GM04503 (cell line): ENCODE data around the gene GSK3A.
A peak's percentile ranks its signal among the peaks of the same experiment; 100 is the strongest.
"Not testable (repeated sequence)": the region's sequence is repeated elsewhere in the genome, so short reads cannot be mapped to it uniquely, and the experiment has no call there.

Experiments used
- DNase-seq: peaks from one replicate; pipeline ENCODE4 v3.0.0-alpha.2; 2012; ENCODE audit warnings: low read depth

GSK3A gene

DNA sequence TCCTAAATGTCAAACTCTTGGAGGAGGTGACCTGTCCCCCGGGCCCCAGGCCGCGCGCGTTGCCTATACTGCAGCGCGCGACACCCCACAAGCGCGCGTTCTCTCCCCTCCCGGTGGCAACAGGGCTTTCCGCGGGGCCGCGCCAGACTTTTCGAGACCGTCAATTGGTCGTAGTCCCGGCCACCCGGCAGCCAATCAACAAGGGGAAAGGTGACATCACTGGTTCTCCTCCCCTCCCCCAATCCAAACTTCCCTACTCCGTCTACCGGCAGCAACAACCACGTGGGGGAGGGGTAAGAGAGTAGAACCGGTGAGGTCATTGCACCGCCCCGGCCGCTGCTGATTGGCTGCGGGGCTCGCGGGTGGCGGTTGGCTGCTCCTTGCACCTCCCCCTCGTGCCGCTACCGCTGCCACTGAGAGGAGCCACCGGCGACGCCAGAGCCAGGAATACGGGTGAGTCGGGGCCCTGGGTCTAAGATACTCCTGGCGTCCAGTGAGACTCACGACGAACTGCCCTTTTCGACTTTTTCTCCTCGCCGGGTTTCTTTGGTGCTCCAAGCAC lies 25.8 kb upstream of the GSK3A start:
- peak; percentile 94 for DNase-seq

DNA sequence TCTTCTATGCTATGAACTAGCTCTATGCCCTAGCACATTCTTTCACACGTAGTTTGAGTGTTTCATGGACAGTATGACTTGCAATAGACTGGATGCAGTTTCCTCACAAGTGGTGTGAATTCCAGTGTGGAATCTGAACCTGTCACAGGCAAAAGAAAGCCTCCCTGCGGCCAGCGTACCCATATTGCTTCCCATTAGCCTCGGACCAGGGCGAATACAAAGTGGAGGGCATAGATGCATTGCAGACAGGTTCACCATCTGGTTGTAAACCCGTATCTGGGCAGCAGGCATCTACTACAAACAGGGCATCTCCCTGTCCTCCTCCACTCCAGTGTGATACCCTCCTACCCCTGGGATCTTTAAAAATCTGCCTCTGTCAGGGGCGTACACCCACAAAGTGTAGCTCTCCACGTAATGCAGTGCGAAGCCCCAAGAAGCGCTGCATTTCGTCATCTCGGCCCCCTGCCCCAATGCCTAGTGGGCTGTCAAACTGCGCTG lies 25.3 kb upstream of the GSK3A start:
- DNase-seq, result no peak

DNA sequence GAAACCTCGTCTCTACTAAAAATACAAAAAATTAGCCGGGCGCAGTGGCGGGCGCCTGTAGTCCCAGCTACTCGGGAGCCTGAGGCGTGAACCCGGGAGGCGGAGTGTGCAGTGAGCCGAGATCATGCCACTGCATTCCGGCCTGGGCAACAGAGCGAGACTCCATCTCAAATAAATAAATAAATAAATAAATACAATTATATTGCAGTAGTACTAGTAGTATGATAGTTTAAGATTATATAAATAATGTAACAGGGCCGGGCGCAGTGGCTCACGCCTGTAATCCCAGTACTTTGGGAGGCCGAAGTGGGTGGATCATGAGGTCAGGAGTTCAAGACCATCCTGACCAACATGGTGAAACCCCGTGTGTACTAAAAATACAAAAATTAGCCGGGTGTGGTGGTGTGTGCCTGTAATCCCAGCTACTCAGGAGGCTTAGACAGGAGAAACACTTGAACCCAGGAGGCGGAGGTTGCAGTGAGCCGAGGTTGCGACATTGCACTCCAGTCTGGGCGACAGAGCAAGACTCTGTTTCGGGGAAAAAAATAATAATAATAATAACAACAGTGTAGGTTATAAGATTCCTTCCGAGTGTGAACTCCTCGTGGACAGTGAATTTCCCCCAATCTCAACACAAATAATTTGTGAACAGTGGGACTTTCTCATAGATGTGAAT lies 24.7 kb upstream of the GSK3A start:
- DNase-seq, result not testable (repeated sequence)

DNA sequence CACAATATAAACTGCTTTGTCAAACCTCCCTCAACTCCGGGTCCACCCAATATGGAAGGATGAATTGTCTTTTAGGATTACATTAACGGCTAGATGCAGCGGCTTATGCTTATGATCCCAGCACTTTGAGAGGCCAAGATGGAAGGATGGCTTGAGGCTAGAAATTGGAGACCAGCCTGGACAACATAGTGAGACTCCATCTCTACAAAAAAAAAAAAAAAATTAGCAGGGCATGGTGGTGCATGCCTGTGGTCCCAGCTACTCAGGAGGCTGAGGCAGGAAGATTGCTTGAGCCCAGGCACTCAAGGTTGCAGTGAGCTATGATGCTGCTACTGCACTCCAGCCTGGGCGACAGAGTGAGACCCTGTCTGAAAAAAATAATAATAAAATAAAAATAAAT lies 23.7 kb upstream of the GSK3A start:
- DNase-seq, result not testable (repeated sequence)

DNA sequence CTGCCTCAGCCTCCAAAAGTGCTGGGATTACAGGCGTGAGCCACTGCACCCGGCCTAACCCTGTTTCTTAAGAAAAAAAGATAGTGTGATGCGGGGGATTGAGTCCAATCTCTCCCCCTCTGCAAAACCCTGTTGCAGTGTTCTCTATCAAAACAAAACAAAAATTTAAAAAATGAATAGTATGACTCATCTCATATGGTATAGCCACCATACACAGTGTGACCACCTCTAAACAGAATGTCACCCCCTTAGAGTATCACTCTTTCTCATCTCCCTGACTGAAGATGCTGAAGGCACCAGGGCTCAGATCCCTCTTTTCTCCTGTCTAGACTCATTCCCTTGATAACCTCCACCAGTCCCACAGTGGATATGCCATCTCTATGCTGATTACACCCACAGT lies 19.4 kb upstream of the GSK3A start:
- no peak for DNase-seq

DNA sequence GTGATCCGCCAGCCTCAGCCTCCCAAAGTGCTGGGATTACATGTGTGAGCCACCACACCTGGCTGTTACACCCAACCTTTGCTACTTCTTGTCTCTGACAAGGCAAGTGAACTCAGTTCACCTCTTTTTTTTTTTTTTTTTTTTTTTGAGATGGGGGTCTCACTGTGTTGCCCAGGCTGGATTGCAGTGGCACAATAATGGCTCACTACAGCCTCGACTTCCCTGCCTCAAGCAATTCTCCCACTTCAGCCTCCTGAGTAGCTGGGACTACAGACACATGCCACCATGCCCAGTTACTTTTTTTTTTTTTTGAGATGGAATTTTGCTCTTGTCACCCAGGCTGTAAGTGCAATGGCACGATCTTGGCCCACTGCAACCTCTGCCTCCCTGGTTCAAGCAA lies 15.4 kb upstream of the GSK3A start:
- not testable (repeated sequence) for DNase-seq

DNA sequence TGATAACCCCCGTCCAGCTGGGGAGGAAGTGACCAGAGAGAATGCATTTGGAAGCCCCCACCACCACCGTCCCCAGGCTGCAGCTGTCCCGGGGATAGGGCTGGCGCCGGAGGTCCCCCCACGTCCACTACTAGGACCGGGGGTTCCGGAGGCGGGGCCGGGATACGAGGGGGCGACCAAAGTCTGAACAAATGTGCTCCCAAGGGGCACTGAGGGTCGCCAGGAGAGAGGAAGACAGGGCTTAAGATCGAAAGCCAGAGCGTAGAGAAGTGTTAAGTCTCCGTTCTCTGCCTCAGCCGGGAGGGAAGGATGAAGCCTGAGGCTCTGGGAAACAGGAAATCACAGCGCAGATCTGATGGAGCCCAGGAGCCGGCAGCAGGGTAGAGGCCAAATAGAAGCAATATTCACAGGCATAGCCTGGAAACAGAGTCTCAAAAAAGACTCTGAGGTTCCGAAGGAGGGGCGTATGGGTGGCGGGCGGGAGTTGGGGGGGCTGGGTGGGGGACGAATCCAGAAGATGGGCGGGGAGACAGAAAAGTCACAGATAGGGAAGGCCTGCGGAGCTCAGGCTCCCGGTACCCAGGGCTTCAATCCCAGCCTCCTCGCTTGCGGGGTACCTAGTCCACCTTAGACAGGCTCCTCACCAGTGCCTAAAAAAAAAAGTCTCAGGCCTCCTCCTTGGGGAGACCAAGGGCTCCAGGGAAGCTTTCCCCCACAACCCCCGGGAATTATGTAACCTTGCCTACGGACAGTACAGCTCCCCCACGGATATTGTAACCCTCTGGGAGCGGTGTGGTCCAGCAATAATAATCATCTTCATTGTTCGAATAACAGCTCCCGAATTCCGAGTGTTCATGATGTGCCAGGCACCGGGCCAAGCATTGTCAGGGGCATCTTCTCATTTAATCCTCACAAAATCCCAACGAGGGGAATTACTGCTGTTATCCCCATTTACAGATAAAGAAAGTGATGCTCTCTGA lies 13.7 kb upstream of the GSK3A start:
- no peak for DNase-seq

DNA sequence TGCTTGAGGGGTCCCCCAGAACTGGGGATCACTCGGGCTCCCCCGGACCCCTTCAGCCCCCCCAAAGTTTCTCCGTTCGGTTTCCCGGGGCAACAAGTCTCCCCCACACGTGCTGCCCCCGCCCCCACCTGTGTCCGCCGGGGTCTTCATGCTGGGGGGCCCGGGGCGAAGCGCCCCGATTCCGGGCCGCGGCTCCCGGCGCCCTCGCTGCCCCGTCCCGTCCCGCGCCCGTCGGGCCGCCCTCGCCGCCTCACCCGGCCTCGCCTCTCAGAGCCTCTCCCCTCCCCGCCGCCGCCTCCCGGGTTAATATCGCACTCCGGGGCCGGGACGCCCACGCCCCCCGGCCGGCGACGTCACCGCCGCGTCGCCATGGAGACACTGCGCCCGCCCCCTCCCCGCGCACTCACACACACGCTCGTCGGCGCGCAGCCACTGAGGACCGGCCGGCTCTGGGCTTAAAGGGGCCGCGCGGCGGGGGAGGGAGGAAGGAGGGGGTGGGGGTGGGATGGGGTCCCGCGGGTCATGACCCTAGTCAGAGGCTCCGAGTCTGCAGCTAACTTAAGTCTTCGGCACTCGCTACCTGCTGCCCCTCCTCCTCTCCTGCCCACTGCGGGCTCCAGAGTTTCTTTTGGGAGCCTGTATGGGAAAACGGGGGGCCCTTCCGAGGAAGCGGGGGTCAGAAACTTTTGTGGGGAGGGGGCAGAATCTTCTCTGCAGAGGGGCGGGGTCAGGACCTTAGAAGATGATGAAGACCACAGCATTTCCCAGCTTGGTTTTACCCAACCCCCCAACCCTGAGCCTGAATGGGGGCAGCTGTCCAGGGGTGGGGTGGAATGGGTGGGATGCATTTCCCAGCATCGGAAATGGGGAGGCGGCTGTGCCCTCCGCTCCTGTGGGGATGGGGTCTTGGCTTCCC lies 12.7 kb upstream of the GSK3A start, which contains the start of gene ERF:
TSS of gene ERF (minus strand) at position 279 of the 916 bp plus-strand sequence. CDS start at position 150, 129 bp downstream.
- DNase-seq, result no peak

DNA sequence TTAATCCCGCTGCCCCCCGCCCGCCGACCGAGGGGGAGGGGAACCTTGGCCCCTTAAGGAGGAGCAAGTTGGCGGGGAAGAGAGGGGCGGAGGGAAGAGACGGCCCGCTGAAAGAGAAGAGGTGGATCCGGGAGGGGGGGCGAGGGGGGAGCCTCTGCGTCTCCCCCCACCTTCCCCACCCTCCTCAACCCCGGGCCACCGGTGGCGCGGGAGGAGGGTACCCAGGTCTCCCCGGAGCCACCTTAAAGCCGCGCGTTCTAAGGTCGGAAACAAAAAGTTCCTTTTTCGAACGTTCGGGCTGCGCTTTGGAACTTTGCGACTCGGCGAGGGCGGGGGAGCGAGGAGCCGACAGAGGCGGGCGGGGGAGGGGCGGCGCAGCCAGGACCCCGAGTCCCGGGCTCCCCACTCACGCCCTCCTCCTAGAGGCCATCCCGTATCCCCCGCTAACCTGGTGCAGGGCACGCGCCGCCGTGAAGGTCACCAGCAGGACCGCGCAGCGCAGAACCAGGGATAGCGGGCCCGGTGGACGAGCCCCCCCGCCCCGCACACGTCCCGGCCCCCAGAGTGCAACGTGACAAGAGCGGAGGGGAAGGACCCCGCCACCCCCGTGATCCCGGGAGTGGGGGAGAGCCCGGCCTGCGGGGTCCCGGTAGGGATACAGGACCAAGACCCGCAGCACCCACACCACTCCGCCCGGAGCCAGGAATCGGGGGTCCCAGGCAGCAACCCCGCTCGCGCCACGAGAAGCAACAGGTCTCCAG lies 11.9 kb upstream of the GSK3A start:
- no peak for DNase-seq

DNA sequence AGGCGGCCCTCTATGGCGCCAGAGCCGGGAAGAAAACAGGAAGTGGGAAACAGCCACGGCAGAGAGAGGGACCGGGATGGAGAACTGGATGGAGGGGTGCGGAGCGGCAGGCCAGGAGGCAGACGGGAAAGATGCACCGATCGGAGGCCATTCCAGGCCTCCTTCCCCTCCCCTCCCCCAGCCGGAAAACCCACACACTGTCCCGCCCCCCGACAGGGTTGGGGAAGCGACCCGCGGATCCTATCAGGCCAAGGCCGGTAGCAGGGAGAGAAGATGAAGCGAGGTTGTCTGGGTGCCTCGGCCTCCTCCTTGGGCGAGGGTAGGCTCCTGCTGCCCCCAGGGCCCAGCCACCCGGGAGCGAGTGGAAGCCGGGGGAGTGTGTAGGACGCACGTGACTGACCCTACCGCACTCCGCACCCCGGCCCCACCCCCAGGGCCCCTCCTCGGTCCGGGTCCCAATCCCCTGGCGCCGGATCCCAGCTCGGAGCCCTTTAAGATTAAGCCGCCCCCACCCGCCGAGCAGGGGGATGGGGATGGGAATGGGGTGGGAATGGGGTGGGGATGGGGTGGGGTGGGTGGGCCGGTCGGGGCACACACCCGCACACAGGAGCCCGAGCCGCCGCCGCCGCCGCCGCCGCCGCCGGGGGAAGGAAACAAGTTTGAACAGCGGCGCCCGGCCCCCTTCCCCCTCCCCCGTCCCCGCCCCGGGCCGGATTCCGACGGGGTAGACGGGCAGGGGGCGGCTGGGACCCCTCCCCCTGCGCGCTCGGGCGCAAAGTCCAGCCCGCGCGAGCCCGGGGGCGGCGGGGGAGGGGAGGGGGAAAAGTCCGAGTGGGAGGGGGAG lies 11.1 kb upstream of the GSK3A start:
- DNase-seq, result no peak

DNA sequence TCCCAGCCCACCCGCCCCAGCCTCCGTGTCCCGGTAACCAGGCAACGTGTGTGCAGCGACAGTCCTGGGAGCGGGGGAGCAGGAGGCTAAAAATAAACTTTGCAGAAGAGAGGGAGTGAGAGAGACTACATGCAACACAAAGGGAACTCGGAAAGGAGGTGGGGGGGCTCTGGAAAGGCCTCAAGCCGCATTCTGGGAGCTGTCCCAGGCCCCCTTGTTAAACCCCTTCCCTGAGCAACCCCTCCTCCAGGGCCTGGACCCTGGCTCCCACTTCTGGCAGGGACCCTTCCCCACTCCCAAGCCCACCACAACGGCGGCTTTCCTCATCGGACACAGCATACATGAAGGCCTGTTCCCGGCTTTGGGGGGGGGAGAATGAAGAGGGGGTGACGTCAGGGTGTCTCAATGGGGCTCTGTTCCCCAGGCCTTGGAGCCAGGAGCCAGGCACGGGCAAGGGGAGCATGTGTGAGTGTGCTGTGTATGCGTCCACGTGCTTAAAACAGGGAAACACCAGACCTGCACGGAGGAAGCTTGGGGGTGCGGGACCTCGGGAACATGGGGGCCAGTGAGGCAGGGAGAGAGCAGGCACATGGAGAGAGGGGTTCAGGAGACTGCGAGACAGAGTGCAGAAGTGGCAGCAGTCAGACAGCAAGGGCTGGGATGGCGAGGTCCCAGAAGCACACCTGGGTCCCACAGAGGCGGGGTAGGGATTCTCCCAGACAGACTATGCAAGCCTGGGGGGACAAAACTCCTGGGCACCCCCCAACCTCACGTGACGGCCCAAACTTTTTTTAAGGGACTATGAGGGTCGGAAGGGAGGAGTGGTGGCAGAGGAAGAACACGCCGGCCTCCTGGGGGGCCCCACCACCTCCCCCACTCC lies 10.2 kb upstream of the GSK3A start:
- DNase-seq, result no peak

DNA sequence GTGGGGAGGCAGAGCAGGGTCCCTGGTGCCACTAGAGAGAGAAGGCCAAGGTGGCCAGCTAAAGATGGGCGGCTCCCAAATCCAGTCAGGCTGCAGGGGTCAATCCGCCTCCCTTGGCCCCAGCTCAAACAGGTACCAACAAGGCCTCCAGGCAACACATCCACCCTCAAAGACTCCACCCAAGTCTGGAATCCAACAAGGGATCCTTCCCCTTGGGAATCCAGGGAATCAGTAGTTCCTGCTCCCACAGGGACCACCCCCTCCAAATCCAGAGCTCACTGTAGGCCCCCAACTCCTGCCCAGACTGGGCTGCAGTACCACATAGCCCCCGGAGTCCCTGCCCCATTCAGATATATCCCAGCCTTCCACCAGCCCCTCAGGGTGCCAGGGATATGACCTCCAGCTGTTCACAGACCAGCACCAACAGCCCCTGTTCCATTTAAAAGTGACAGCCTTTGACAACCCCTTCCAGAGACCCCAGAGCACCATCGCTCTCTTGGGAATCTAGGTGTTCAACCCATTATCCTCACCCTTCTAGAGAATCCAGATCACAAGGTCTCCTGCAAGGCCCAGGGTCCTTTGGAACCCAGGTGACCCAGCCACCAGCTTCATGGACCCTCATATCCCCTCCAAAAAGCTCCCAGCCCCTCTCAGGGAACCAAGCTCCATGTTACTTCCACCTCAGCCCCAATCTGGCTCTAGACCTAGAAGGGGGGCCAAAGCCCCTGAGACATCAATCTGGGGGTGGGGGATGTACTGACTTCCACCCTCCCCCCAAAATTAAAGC lies 9.4 kb upstream of the GSK3A start:
- DNase-seq, result no peak

DNA sequence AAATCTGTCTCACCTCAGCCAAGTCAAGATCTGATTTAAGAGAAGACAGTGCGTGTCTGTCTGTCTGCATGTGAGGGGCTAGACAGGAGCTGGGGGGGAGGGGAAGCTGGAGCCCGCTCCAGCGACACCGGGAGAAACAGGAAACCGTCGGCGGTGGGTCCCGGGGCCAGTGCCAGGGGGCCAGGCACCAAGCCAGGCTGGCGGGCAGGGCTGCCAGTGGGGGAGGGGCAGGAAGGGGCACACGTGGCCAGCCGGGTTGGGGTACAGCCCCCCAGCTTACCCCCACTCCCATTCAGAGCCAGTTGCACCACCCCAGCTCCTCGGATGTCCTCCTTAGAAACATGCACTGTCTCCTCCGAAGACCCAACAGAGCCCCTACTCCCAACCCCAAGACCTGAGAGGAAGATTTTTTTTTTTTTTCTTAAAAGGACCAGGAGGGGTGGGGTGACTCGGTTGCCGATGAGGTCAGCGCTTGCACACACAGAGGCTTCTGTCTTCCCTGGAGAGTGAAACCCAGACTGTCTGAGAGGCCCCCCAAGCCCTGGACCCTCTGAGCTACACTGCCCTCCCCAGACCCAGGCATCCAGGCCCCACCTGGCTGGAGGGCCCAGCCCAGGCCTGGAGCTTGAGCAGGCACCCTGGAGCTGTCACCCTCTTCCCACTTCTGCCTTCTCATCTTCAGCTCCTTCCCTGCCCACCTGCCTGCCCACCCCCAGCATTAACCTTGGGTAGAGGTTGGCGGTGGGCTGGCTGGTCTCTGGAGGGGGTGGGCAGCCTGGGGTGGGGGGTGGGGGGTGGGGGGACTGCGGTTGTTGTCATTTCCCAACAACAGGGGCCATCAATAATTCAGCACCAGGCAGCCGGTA lies 8.5 kb upstream of the GSK3A start:
- no peak for DNase-seq

DNA sequence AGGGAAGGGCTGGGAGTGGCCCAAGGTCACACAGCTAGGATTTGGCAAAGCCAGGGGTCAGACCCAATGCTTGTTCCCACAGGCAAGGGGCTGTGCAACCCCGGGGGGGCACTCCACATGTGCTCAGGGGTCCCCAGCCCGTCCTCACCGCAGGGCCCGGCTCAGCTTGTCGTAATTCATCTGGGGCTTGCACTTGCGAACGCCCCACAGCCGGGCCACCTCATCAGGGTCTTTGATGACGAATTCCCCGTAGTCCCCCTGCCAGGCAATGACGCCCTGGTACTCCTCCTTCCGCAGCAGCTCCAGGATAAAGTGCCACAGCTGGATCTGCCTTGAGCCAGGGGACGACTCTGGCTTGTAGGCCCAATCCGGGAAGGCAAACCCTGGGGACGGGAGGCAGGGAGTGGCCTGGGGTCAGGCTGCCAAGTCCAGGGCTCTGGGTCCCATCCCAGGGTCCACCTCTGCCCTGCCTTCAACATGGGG lies 7.8 kb upstream of the GSK3A start:
- no peak for DNase-seq

DNA sequence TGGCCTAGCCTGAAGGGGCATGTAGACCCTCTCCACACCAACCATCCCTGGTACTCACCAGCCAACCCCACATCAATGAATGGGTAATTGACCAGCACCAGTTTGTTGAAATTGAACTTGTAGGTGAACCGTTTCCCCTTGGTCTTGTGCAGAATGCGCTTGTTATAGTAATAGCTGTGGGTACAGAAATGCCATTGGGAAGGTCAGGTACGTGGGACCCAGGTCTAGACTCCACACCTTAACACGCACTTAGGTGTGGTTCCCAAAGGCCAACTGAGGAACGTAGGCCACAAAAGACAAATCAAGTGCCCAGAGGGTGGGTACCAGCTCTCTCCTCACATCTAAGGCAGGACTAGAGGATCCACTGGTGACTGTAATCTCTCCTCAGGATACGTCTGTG lies 7.4 kb upstream of the GSK3A start:
- DNase-seq, result no peak

DNA sequence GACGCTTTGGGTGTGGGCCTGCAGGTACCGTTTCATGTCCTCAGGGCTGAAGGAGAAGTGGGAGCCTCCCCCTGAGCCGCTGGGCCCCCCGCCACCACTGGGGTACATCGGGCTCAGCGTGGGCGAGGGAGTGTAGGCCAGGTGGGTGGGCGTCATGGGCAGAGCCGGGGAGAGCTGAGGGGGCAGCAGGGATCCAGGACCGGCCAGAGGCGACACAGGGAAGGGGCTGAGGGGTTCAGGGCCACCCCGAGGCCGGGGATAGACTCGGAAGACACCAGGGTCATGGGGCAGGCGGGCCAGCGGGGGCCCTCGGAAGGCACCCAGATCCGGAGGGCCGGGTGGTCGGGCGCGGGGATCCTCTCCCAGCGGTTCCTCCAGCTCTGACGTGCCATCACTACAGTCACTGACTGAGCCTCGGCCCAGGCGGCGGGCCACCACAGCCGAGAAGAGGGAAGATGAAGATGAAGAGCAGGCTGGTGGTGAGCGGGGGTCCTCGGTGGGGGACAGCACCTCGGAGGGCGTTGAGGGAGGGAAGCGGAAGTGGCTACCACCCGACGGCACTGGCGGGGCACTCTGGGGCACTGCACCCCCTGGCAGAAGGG lies 6.8 kb upstream of the GSK3A start:
- no peak for DNase-seq
